Eye (tissue), 1 donor: ENCODE results near the gene MARCHF11.

Experiments used
- DNase-seq: peaks from one replicate; pipeline ENCODE4 v3.0.0-alpha.2; 2015

The MARCHF11 gene

DNA sequence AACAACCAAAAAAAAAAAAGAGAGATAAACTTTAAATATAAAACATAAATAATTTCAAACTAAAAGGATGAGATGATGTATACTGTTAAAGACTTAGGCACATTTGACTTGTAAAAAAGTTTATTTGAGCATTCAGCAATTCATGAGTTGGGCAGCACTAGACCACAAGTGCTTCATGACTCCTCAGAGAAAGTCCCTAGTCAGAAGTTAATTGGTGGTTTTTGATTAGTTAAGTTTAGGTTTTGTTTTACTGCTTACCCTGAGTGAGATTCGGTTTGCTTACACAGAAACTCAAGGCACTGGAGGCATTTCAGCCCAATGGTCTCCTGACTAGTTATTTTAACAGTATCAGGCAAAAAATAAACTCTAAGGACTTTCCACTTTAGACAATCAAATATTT is 129.2 kb downstream of the MARCHF11 start:
- DNase-seq, result no peak

DNA sequence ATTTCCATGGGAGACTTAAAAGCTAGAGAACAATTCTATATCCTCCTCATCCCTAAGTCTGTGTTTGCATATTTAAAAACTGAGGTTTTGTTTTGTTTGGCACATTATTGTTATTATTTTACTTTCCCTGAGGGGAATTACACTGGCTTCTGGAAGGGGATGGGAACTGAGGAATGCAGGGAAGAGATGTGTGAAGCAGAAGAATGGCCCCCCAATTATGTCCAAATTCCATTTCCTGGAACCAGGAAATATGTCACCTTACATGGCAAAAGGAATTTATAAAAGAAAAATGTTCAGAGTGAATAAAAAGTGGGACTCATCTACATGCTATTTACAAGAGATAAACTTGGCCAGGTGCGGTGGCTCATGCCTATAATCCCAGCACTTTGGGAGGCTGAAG is 129.8 kb downstream of the MARCHF11 start:
- DNase-seq, result no peak

DNA sequence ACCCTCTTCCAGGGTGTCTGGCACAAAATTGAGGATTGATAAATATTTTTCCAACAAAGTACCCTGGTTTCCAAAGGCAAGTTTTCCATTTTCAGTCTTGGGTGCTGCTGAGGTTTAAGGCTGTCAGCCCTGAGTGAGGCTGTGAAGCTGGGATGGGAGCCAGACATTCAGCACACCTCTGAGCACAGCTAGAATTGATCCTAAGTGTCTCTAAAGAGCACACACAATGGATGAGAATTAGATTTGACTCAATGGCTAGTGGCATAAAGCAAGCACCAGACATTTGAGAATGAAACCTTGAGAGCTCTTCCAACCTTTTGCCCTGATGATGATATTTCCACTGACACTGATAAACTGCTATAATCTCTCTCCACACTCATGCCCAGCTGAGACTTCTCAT is 131.5 kb downstream of the MARCHF11 start:
- DNase-seq, result no peak

DNA sequence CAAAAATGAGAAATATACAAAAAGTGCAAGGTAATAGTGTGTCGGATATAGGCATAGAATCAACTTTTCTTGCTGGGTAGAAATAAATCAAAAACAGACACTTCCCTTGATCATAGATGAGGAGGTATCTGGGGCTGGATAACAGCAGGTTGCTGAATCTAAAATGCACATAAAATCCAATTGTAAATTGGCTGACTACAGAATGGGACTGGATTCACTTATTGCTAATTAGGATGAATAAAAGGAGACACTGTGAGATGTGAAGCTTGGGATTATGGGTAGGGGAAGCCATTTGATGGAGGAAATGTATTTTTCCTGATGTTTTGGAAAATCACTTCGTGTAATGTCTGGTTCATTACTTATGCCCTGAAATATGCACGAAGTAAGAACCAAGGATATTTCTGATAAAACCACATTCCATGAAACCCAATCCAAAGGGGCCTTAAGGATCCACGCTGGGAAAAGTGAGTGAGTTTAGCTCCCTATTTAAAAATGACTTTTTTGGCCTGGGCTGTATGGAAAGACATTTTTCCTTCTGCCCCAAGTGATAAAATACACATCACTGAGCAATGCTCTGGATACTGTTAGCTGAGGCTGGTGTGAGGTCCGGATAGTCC is 136.1 kb downstream of the MARCHF11 start:
- no peak for DNase-seq

DNA sequence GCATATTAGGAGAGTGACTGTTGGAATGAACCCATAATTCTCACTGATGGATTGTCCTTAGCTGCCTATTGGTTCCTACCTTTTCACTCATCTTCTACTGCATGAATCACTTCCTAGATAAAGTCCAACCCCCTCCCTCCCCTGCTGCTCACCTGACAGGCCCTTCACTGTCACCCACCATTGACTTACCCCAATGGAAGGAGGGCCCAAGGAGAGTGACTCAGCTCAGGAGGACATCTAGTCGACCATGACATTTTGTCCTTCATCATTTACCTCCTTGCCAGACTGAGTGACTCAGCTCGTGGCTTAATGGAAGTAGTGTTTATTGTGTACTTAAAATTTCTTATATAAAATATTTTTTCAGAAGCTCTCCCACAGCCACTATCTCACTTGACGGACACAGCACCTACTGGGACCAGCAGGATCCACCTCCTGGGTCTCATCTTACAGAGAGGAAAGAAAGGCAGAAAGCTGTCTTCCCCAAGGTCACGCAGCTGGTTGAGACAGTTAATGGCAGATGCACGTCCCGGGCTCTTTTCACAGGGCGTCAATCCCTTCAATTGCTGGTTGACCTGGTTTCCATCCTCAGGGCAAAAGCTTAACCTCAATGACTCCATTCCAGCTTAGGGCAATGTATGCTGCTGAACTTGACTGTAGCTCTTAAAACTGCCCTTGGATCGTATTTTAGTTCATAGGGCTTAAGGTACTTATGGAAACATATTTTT is 142.3 kb downstream of the MARCHF11 start:
- peak; percentile 78 for DNase-seq

DNA sequence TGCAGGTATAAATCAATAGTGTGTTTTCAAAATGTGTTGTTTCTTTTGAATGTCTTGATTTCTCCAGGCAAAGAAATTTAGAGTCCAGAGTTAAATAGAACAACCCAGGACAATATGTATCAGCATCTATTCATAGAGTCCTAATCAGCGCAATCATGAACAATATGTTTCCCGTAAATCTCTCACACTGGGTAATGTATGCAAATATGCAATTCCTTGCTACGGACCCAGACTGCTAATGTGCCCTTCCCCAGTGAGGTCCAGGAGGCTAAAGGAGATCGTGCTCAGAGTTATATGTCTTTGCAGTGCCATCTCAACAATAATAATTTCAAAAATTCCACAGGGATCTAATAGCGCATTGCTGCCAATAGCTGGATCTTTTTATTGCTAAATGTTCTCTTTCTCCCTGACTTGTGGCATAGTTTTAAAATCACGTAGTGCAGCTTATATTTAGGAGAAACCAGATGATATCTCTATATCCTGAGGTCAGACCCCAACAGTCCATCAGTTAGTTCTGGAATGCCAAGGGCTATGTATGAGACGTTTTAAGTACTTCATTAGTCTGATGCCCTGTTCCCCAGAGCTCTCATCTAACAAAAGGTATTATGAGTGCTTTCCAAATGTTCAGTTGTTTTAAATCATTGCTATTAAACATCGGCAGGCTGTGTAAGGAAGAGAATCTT is 145.1 kb downstream of the MARCHF11 start:
- no peak for DNase-seq

DNA sequence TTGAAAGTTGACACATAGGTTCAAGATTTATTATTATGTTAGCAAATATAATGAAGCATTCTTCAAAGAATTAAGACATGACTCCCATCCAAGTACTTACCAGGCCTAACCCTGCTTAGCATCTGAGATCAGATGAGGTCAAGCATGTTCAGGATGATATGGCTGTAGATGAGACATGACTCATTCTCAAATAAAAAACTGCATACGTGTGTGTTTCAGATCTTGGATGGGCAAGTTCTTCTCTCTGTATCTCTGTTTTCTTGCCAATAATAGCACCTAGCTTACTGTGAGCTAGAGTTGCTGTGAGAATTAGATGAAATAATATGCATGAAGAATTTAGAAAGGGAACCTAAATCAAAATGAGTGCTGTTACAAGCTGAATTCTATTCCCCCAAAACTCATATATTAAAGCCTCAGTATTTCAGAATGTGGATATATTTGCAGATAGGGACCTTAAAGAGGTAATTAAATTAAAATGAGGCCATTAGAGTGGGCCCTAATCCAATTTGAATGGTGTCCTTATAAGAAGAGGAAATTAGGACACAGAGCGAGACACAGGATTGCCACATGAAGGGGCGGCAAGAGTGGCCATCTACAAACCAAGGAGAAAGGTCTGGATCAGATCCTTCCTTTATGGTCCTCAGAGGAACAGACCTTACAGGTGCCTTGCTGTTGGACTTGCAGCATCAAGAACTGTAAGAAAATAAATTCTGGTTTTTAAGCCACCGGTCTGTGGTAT is 146.2 kb downstream of the MARCHF11 start:
- DNase-seq, result no peak

DNA sequence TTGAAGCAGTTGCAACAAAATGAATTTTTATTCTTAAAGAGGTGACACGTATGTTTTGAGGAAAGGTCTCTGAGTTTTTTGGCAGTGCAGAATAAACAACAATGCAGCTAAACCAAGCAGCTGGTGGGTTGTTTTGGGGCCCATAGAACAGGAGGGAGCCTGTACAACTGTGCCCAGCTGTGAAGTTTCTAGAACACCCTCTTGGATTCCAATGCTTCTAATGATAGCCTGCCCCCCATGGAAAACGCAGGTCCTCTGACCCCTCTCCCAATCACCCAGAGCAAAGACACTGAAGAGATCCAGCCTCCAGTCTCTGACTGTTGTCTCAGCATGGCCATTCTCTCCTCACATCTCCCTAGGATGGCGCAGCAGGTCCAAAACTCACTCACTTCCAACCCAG is 150.9 kb downstream of the MARCHF11 start:
- no peak for DNase-seq

DNA sequence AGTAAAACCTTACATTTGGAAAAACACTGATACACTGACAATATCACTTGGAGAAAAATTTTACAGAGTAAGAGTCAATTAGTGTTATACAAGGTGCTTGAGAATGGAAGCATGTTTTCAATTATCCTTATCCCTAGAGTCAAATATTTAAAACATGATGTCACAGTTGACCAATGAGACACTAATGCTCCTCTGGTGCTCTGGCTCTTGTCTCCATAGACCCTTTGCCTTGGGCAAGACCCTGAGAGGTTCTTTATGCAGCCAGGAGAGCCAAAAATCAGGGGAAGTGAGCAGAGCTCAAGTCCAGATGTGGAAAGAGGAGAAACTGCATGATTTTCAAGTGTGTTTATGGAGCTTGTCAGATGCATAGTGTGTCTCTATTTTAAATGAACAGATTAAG is 153.9 kb downstream of the MARCHF11 start:
- DNase-seq, result peak; percentile 35

DNA sequence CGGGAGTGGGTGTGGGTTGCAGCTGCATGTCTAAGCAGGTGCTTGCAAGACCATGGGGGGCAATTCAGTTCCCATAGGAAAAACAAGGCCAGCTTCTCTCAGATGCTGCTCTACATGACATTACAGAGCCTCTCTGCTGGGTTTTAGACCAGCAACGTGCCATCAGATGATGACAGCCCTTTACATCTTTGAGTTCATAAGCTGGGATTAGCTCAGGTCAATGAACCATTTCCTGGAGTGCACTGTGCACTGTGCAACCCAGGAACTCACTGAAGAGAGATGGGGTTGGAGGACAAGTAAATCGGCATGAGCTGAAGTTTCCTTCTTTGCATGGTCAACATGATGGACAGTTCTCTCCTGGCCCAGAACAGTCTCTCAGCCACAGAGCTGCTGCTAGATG is 160.6 kb downstream of the MARCHF11 start:
- no peak for DNase-seq

DNA sequence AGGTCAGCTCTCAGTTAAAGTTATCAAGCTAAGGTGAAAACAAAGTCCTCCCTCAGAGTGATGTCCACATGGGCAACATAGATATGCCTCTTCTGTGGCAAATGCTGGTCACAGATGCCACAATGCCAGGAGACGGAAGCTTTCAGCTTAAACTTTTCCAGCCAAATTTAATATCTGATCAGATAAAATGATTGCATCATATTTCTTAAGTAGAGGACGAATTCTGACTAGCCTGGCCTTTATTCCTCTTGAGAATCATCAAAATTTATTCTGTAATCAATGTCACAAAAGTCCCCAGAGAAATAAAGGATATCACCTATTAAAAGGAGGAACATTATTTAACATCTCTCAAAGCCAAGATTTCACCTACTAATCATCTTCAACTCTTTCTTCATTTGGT is 161.9 kb downstream of the MARCHF11 start:
- no peak for DNase-seq
